GM13977 (cell line): ENCODE data around the gene PLK4.
"Not testable (repeated sequence)": the region's sequence is repeated elsewhere in the genome, so short reads cannot be mapped to it uniquely, and the experiment has no call there.

Experiments
- DNase-seq: peaks from one replicate; pipeline ENCODE4 v3.0.0; 2012; ENCODE audit warnings: low spot score
- CTCF ChIP-seq: IDR thresholded peaks from 2 replicates; pipeline ENCODE4 v1.5.1; 2012; ENCODE audit warnings: mild to moderate bottlenecking, control low read depth; ENCODE audit not compliant: insufficient read depth; ENCODE audit errors: extremely low read depth, missing control alignments
- in situ Hi-C: fragments of 300-500 bp; cut with MboI; formaldehyde crosslinking; loops from one replicate; pipeline ENCODE4 v1.12.0; 2022; ENCODE audit warnings: low sequenced_read_pairs, low pct_unique_long_range_greater_than_20kb, mixed read lengths, inconsistent platforms; ENCODE audit not compliant: unreplicated experiment

The PLK4 gene

GRCh38 chr4:127896528-127896927 is 15.8 kb downstream of the PLK4 start:
- in situ Hi-C loops = no loop called here
- TF ChIP-seq CTCF = no peak
- no peak for DNase-seq

GRCh38 chr4:127899682-127900081 is 19.0 kb downstream of the PLK4 start:
- DNase-seq, in situ Hi-C loops: not testable (repeated sequence)

GRCh38 chr4:127905029-127905428 is 24.3 kb downstream of the PLK4 start:
- in situ Hi-C loops = no loop called here
- no peak for TF ChIP-seq CTCF
- no peak for DNase-seq

- DNase-seq = no peak
- in situ Hi-C loops = no loop called here
- no peak for TF ChIP-seq CTCF
These were observed 35.8 kb downstream of the PLK4 start for GRCh38 chr4:127916512-127916911.

GRCh38 chr4:127917151-127917550 is 36.5 kb downstream of the PLK4 start:
- TF ChIP-seq CTCF = no peak
- DNase-seq = no peak
- in situ Hi-C loops = no loop called here

GRCh38 chr4:127920521-127920920 is 39.8 kb downstream of the PLK4 start:
- in situ Hi-C loops = no loop called here
- TF ChIP-seq CTCF = no peak
- no peak for DNase-seq

GRCh38 chr4:127922226-127922625 is 41.5 kb downstream of the PLK4 start:
- TF ChIP-seq CTCF = no peak
- no peak for DNase-seq
- in situ Hi-C loops = no loop called here

- DNase-seq, in situ Hi-C loops: not testable (repeated sequence)
These were observed 45.0 kb downstream of the PLK4 start for GRCh38 chr4:127925720-127926119.
